H1 (cell line): ENCODE data around the gene MSI2.

Source experiments
- CHD1 ChIP-seq: IDR thresholded peaks from 2 replicates; pipeline ENCODE4 v1.6.1; 2012; ENCODE audit warnings: low read depth, low read length, improper control_type of control experiment
- CTCF ChIP-seq, 3 experiments: IDR thresholded peaks; 1 replicate in 2 of 3; 2 replicates in 1 of 3; pipeline versions ENCODE4 v1.5.1 to v1.6.1; 2011; ENCODE audit warnings: low read length in 3 of 3, mild to moderate bottlenecking in 3 of 3, inconsistent platforms in 2 of 3, low read depth in 1 of 3, moderate library complexity in 1 of 3; ENCODE audit not compliant: insufficient read depth in 1 of 3; ENCODE audit errors: control extremely low read depth in 1 of 3
- EGR1 ChIP-seq: IDR thresholded peaks from 2 replicates; pipeline ENCODE4 v1.6.1; 2011; ENCODE audit warnings: low read depth, low read length, borderline replicate concordance
- EP300 ChIP-seq, 2 experiments: IDR thresholded peaks; 1 replicate in 1 of 2; 2 replicates in 1 of 2; pipeline ENCODE4 v1.6.1; 2011 to 2012; ENCODE audit warnings: low read depth in 2 of 2, low read length in 2 of 2, mild to moderate bottlenecking in 2 of 2, borderline replicate concordance in 1 of 2, inconsistent platforms in 1 of 2, moderate library complexity in 1 of 2
- JUN ChIP-seq: IDR thresholded peaks from 2 replicates; pipeline ENCODE4 v1.6.1; 2011; ENCODE audit warnings: low read depth, mild to moderate bottlenecking, improper control_type of control experiment, low read length
- POLR2A ChIP-seq, 2 experiments: IDR thresholded peaks; 1 replicate in 1 of 2; 2 replicates in 1 of 2; pipeline ENCODE4 v1.6.1; 2011; ENCODE audit warnings: low read depth in 2 of 2, low read length in 2 of 2, mild to moderate bottlenecking in 2 of 2; ENCODE audit errors: control extremely low read depth in 1 of 2
- POLR2AphosphoS5 ChIP-seq: IDR thresholded peaks from 2 replicates; pipeline ENCODE4 v1.6.1; 2011; ENCODE audit warnings: low read depth, low read length
- SP1 ChIP-seq: IDR thresholded peaks from 2 replicates; pipeline ENCODE4 v1.6.1; 2011; ENCODE audit warnings: low read depth, low read length
- SUZ12 ChIP-seq: fragments of 200-600 bp; sonication (generic); IDR thresholded peaks from 2 replicates; pipeline ENCODE4 v1.6.1; 2012; ENCODE audit warnings: mild to moderate bottlenecking, inconsistent platforms, low read length, moderate library complexity, mixed read lengths
- TAF1 ChIP-seq: IDR thresholded peaks from 2 replicates; pipeline ENCODE4 v1.6.1; 2011; ENCODE audit warnings: mild to moderate bottlenecking, low read depth, low read length
- USF2 ChIP-seq: IDR thresholded peaks from 2 replicates; pipeline ENCODE4 v1.6.1; 2011; ENCODE audit warnings: low read length, improper control_type of control experiment
- TF ChIP-seq, protein P1 (sequence below): IDR thresholded peaks from 2 replicates; pipeline ENCODE4 v1.6.1; 2011; ENCODE audit warnings: low read depth, mild to moderate bottlenecking, low read length; ENCODE audit not compliant: insufficient read depth

DNA sequence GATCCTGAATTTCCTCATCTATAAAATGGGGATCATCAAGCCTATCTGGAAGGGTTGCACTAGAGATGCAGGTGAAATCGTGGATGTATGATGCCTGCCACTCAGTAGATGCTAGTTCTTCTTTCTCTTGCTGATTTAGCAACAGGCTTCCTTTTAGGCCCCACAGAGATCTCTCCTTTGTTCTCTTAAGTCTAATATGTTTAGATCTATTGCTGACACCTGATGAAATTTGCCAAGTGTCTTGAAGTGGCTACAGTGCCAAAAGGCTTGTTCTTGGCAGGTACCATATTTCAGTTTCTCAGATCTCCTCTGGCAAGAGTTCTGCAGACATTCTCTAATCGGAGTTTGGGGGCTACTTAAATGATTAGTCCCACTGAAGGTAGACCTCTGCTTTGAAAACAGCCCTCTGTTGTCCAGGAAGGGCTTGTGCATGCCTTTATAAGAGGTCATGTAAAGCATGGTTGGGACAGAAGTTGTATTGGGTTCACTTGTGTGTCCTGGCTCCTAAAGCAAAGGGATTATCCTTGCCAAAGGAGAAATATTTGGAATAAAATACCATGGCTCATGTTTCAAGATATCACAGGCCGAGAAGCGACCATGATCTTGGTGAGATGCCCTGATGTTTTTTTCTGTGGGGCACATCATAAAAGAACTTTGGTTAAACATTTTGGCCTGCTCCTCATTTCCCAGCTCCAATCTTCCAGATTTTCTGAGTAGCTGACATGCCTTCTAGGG lies 234.0 kb downstream of the MSI2 start:
- no peak for TF ChIP-seq EP300 (IDR thresholded peaks at IDR 0.05; ENCODE audit: borderline replicate concordance in 1 of 2, low read depth in 2 of 2, low read length in 2 of 2)
- TF ChIP-seq CTCF (IDR thresholded peaks at IDR 0.05; ENCODE audit: control extremely low read depth in 1 of 3, insufficient read depth in 1 of 3, low read depth in 1 of 3, low read length in 3 of 3) = no peak
- no peak for TF ChIP-seq EGR1
- no peak for TF ChIP-seq POLR2AphosphoS5
- TF ChIP-seq POLR2A (IDR thresholded peaks at IDR 0.05; ENCODE audit: control extremely low read depth in 1 of 2, low read depth in 2 of 2, low read length in 2 of 2) = no peak
- no peak for TF ChIP-seq TAF1
- no peak for TF ChIP-seq SUZ12
- TF ChIP-seq SP1 = no peak
- TF ChIP-seq, protein P1, sequence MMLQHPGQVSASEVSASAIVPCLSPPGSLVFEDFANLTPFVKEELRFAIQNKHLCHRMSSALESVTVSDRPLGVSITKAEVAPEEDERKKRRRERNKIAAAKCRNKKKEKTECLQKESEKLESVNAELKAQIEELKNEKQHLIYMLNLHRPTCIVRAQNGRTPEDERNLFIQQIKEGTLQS = no peak
- no peak for TF ChIP-seq CHD1
- no peak for TF ChIP-seq USF2
- TF ChIP-seq JUN = no peak
